NCI-H2227 treated with DMSO at 0.1 percent for 48 hours (cell line): ENCODE data around the gene DAPK3.
"Not testable (repeated sequence)": the region's sequence is repeated elsewhere in the genome, so short reads cannot be mapped to it uniquely, and the experiment has no call there.

Experiments
- DNase-seq: peaks from one replicate; lab custom pipeline; 2025; lab: John Stamatoyannopoulos, UW

The DAPK3 gene

DNA sequence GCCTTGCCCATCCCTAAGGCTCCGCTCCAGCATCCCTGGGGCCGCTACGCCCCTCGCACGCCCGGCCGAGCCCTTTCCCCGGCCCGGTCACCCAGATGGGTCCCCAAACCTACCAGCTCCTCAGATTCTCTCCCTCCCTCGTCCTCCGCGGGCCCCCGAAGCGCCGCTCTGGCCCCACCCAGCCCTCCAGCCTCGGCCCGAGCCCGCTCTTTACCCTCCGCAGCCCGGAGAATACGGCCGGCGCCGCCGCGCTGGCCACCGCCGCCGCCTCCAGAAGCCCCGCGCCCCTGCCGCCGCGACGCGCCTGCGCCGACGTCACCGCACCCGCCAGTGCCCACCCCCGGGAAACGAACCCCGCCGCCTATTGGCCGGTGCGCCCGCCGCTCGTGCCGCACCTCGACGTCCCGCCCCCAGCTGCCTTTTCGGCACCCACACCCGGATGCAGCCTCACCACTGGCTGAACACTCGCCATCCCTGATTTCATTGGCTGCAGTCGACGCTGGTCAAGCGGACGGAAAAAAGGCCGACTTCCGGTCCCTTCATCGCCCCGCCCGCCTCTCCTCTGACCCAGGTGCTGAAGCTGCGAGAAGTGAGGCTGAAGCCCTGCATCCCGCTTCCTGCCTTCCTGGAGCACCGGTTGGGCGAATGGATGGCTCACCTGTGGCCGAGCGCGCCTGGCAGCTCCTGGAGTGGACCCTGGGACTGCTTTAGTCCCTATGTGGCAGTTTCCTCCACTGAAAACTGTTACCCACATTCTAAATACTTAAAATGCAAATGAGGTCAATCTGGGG is at the start of gene DAPK3:
Gene DAPK3, minus strand, starts transcription at position 292 of the 791 bp plus-strand sequence. CDS start 1,364 bp downstream, outside the sequence.
- DNase-seq, result peak; percentile 94

DNA sequence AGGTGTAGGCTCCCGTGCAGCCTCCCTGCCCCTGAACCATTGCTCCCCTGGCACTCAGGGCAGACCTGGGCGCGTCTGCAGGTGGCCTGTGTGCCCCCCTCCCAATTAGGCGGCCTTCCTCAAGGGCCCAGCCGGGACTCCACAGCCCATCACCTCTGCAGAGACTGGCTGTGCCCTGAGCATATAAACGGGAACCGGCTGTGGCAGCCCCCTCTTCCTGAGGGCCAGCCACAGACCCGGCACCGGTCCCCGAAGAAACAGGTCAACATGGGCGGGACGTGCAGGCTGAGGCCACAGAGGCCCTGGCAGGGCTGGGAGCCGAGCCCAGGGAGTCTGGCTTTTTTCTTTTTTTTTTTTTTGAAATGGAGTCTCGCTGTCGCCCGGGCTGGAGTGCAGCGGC is 48.7 kb upstream of the DAPK3 start:
- no peak for DNase-seq

DNA sequence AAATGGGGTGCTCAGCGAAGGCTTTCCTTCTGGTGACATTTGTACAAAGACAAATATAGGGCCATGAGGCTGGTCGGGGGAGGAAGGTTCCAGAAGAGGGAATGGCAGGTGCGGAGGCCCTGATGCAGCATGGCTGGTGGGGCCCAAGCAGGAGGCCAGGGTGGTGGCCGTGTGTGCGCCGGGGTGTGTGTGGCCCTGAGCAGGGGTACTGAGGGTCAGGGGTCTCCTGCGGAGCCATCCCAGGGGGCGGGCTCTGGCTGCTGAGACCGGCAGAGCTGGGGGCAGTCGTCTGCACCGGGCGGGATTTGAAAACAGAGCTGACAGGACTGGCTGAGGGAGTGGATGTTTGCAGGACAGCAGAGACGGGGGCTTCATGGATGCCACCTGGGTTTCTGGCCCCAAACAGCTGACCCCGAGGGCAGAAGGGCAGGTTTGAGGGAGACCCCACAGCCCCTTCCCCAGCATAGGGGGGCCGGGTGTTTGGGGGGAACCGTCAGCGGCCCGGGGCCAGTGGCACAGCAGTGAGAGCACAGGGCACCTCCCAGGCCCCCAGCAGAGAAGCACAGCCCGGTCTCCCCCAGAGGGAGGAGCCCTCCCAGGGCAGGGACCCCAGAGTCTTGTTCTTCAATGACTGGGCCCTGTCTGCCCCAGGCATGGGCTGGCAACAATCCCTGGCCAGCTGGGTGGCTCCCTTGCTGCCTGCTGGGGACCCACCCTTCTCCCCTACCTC is 48.0 kb upstream of the DAPK3 start:
- no peak for DNase-seq

DNA sequence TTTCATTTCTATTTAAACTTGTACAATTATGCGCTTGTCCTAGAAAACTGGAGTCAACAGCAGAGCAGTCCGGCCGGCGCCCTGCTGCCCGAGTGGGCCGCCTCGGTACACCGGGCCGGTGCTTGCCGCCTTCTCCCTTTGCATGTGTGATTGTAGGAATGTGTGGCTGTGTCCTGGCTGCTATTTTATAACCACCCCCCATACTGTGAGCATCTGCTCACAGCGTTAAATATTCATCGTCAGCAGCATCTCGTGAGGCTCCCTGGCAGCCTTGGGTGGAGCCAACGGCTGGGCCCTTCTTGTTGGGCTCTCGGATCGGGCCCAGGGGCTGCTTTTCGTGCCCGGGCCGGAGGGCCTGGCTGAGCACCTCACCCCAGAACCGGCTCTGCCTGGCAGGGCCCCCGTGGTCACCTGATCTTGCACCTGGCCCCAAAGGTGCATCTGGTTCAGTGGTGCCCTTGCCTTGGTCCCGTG is 47.3 kb upstream of the DAPK3 start:
- no peak for DNase-seq

- no peak for DNase-seq
Measured at GRCh38 chr19:4016903-4017638, 46.2 kb upstream of the DAPK3 start.

DNA sequence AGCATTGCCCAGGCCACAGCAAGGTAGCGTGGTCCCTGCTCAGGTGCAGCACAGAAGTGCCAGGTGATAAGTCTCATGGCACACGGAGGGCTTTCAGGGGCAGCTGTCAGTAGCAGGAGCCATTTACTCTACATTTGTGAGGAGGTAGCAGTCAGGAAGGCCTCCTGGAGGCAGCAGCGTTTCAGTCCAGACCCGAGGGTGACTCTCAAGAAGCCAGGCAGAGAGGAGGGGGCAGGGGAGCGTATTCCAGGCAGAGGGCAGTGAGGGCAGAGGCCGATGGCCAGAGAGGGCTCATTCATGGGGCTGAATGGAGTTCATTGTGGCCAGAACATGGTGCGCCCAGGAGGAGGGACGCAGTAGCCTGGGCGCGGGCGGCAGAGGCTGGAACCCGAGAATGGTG is 45.6 kb upstream of the DAPK3 start:
- no peak for DNase-seq

GRCh38 chr19:4015705-4016402 is 45.0 kb upstream of the DAPK3 start:
- DNase-seq, result no peak

DNA sequence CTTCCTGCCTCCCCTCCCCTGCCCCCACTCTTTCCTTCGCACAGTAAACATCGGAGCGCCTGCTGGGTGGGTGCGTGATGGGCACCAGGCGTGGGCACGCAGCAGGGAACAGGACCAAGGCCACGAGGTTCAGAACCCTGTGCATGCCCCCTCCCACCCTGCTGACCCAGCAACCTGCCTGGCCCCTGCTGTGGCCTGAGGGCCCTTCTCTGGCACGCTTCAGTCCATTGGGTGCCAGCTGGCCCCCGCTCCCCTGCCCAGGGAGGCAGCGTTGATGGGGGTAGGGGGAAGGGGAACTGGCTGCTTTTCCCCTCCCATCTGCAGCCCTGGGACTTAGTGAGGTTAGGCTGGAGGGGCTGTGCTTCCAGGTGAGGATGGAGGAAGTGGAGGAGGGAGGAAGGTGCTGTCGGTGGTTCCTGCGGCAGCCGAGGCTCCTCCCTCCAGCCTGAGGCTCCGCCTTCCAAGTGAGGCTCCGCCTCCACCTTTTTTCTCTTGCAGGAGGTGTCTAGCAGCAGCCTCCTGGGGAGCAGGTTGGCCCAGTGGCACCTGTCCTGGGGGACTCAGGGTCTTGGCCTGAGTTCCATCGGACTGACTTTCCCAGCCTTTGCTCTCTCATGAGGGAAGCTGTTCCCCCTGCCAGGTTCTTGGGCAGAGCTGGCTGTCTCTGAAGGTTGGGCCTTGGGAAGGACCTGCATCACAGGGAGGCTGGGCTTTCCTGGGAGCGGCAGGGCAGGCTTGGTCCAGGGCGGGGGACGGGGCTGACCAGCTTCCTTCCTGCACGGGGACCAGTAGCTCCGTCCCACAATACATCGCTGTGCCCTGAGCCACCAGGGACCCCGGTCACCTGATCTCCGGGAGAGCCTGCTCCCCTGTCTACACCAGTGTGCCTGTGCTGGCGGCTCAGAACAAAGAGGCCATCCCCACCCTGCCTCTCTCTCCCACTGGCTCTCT is 43.9 kb upstream of the DAPK3 start:
- no peak for DNase-seq

DNA sequence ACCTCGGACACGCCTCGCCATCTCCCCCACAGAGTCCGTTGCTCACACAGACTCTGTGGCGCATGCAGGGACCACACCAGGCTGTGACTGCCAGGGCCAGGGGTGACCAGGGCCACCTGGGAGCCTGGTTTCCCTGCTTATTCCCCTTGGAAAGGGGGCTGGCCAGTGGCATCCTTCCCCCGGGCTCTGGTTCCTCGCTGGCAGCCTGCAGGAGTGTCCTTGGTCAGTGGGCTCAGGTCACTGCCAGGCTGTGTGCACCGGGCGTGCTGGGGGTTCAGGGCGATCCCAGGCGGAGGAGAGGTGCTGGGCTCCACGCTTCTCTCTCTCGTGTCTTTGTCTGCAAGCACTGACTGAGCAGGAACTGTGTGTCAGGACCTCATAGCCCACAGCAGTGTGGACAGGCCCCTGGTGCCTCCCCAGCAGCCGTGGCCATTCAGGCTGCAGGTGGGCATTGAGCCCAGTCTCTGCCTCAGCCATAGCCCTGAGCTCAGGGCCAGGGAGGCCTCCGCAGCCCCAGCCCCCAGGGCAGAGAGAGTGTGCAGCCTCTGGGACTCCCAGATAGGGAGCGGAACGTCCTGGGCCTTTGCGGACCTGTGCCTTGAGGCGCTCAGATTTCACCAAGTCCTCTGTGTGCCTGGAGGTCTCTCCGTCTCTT is 43.1 kb upstream of the DAPK3 start:
- DNase-seq, result no peak

GRCh38 chr19:4012975-4013634 is 42.2 kb upstream of the DAPK3 start:
- DNase-seq, result no peak

DNA sequence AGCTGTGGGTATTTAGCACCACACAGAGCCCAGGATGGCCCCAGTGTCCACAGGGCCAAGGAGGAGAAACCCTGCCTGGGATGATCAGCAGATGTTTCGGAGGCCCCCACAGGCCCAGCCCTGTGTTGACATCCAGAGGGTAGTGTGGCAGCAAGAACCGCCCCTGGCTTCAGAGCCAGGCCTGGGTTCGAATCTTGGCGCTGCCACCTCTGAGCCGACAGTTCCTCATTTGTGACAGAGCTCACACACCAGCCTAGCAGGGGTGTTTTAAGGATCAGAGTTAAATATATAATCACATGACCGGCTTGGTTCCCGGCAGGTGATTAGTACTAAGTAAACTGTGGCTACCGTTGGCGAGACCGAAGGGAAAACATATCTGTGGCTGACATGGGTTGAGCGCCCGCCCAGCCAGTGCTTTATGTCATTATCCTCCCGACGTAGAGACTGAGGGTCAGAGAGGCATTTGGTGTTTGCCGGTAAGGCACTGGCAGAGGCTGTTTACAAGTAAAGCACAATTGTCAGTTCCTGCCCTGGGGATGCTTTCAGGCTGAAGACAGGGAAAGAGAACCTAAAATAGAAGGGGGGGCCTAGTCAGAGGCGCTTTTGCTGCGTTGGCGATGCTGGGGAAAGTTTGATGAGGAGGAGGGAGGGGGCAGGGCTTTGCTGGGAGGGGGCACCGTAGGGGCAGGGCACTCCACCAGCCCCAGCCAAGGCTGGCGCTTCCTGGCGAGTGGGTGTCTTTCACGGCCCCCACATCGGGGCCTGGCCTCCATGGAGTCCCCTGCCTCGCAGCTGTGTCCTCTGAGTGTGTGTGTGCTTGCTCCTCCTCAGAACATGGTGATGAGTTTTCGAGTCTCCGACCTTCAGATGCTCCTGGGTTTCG is 41.4 kb upstream of the DAPK3 start:
- DNase-seq, result no peak

- not testable (repeated sequence) for DNase-seq
Measured at GRCh38 chr19:4011430-4011829, 40.5 kb upstream of the DAPK3 start.

- no peak for DNase-seq
Measured at GRCh38 chr19:4010808-4011110, 39.9 kb upstream of the DAPK3 start.

DNA sequence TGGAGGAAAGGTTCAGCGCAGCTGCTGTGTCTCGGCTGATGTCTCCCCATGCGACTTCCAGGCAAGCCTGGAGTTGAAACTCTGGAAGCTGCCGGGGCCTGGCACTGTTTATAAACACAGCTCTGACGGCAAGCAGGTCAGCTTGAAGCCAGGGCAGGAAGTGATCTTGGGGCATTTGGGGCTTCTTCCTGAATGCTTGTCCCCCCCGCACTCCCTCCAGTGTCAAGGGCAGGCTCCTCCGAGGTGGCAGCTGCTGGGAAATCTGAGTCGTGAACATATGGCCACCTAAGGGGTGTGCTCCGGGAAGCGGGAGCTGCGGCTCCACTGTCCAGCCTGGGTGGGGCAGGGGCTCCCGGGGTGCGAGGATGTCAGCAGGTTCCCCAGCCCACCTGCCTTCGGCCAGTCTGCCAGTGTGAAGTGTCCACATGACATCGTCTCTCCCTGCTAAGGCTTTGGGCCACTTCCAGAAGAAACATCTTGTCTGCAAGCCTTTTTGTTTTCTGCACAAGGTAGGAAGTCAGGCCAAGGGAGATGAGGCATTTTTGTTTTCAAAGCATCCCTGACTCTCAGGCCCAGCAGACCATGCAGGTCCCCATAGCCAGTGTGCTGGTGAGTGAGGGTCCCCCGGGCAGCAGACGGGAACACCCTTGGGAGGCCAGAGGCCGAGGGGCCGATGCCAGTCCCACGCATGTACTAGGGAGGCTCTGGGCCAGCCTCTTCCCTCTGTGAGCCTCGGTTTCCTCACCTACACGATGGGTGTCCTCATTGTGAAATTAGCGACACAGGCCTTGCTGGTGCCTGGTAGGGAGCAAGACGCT is 39.3 kb upstream of the DAPK3 start:
- no peak for DNase-seq

DNA sequence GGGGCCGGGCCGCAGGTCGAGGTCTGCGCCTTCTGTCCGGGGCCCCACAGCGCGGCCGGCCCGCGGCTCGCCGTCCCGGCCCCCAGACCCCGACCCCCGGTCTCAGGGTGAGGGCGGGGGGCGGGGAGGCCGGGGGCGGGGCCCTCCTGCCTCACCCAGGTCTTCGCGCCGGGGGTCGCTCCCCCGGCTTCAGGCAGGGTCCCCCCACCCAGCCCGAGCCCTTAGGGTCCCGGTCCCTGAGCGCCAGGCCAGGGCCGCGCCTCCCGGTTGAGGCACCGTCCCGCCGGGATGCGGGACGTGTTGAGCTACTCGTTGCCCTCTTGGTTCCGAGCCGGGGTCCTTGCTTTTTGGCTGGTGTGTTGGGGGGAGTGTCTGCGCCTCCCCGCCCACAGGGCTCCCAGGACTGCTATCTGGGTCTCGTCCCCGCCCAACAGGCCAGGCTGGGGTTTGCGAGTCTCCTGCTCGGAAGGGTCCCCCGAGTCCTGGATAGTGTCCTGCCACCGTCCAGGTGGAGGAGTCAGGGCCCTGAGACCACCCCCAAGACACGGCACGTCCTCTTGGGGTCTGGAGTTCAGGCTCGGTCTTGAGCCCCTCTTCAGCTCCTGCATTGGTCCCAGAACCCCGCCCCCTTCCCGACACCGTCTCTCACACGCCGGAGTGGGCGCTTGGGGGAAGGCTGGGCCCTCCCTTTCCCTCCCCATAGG is 37.1 kb upstream of the DAPK3 start:
- DNase-seq, result no peak

DNA sequence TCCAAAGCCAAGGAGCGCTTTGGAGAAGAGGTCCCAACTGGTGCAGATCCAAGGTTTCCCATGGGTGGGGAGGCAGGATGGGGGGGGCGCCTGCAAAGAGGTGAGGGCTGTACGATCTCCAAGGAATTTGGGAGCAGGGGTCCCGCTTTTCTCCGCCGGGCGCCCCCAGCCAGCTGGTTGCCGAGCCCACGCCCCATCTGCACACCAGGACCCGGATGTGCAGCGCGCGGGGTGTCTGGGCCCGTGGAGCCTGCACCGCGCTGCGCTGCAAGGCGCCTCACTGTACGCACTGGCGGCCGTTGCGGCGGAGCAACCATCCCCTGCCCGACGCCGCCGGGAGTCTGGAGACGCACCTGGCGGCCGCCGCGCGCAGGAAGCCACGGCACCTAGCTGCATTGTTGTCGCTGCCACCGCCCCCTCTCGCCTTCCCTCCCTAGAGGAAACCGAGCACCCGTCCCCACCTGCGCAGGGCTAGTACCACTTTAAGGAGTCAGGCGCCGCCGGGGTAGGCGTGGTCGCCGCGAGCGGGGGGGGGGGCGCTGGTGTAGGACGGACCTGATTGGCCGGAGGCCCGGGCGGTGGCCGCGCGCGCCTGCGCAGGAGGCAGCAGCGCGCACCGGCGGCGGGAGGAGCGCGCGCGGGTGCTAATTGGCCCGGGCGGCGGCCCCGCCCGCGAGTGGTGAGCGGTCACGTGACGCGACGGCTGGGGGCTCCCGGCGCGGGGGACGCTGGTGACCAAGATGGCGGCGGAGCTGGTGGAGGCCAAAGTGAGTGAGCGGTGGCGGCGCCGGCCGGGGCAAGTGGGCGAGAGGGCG is 36.3 kb upstream of the DAPK3 start, which contains the start of gene PIAS4:
Gene PIAS4, plus strand, starts transcription at position 716 of the 815 bp plus-strand sequence. Its CDS starts 25 bp downstream, at position 741.
- DNase-seq, result peak; percentile 85
